Measurements from ENCODE around the gene MAN1C1. TPM values are rescaled to one million over a fixed set of nuclear protein-coding genes. Genes with fewer than 3 reads are reported as not detected.

MAN1C1 gene
- total RNA-seq, 1 donor from 2014 or later, result 6.8 TPM

DNA sequence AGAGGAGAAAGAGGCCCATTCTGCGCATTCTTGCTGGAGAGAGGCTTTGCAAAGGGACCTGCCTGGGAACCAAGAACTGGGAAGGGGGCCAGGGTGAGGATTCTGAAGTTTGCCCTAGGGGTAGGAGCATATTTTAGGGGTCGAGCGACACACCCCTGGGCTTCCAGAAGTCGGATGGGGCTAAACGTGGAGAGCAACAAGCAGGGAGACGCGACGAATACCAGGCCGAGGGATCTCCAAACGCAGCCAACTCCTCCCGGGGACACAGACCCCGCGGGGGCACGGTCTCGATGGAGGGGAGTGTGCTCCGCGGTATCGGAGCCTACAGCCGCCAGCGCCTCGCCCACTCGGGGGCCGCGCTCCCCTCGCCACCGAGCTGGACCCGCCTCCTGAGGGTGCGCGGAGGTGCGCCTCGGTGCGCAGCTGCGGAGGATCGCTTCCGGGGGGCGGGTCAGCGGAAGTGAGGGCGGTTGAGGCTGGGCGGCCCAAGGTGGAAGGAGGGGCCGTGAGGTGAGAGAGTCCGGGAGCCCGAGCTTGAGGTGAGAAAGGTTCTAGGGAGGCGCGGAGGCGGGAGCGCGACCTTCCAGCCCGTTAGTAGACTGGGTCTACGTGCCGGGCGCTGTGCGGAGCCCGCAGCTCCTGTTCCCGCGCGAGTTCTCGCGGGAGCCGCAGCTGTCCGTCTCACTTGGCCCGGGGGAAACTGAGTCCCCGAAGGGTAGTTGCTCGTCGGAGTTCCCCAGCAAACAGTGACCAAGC is 203.1 kb downstream of the MAN1C1 start, which contains the start of gene MTFR1L:
TSS of gene MTFR1L (plus strand) at position 464 of the 756 bp plus-strand sequence. CDS start 3,151 bp downstream, outside the sequence.
- peaks cover 25% of the 10 kb centered on the region for H3K79me2 ChIP-seq (ENCODE audit: low read depth)
- Mint-ChIP-seq H3K4me3 (peak within 1 kb of the TSS; percentile 99), H3K9me3 (no peaks in the 10 kb centered on the region), H3K36me3 (peaks cover 7% of the 10 kb centered on the region), H3K4me1 (peaks cover 29% of the 10 kb centered on the region), H3K27me3 (ENCODE audit: insufficient read depth, low read depth) (peaks cover 11% of the 10 kb centered on the region), H3K27ac (peak within 1 kb of the TSS; percentile 97)
- peaks cover 18% of the 10 kb centered on the region for H4K20me1 ChIP-seq (ENCODE audit: low read depth)
- peak within 1 kb of the TSS; percentile 75 for H3K4me3 ChIP-seq
- H3F3A ChIP-seq (ENCODE audit: low read depth), result peaks cover 25% of the 10 kb centered on the region
- H3K4me2 ChIP-seq, result peak within 1 kb of the TSS; percentile 88
- H3K4me1 ChIP-seq, result peaks cover 10% of the 10 kb centered on the region
- H3K36me3 ChIP-seq, result no peaks in the 10 kb centered on the region
- no peak within 1 kb of the TSS for H3K27ac ChIP-seq
- peak within 1 kb of the TSS; percentile 43 for H3K9ac ChIP-seq
- no peaks in the 10 kb centered on the region for H3K9me3 ChIP-seq (ENCODE audit: low read depth)
- peak within 1 kb of the TSS; percentile 72 for H2AFZ ChIP-seq (replicated peaks)
- peaks cover 5% of the 10 kb centered on the region for H3K27me3 ChIP-seq
- peak; percentile 86 for DNase-seq (ENCODE audit: low spot score)
- TF ChIP-seq, protein P1, sequence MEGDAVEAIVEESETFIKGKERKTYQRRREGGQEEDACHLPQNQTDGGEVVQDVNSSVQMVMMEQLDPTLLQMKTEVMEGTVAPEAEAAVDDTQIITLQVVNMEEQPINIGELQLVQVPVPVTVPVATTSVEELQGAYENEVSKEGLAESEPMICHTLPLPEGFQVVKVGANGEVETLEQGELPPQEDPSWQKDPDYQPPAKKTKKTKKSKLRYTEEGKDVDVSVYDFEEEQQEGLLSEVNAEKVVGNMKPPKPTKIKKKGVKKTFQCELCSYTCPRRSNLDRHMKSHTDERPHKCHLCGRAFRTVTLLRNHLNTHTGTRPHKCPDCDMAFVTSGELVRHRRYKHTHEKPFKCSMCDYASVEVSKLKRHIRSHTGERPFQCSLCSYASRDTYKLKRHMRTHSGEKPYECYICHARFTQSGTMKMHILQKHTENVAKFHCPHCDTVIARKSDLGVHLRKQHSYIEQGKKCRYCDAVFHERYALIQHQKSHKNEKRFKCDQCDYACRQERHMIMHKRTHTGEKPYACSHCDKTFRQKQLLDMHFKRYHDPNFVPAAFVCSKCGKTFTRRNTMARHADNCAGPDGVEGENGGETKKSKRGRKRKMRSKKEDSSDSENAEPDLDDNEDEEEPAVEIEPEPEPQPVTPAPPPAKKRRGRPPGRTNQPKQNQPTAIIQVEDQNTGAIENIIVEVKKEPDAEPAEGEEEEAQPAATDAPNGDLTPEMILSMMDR (IDR thresholded peaks at IDR 0.05), result no peak
- TF ChIP-seq EZH2 (IDR thresholded peaks at IDR 0.05) (no peak), EZH2phosphoT487 (IDR thresholded peaks at IDR 0.05) (no peak)

DNA sequence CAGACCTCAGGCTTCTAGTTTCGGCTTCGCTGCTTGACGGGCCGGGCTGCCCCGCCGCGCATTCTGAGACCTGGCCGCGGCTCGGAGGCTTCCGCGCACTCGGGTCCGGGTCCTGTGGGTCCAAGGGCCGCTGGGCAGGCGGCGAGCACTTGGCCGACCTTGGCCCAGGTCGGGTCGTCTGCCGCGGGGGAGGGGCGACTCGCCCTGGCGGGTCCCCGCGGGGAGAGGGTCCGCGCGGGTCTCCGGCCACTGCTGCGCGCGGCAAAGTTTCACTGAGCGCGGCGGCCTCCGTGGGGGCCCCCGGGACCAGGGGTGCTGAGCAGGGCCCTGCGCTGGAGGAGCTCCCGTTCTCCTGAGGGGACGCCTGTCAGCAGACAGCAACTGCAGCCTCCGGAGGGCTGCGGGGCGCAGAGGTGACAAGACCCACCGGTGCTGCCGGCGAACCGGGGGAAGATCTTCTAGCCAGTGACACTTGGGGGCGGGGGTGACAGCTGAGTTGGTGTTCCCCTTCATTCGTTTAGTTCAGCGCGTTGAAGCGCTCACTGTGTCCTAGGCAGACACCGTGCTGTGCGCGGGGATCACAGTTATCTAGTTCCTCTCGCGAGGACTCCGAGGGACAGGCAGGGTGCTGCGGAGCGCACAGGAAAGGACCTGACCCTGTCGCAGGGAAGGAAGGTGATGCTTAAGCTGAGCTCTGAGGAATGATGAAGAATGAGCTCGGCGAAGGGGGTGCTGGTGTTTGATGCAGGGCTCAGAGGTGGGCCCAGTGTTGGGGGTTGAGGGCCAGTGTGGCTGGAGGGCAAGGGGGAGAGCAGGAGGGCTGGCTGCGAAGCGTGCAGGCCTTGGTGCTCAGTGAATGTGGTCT is 203.9 kb downstream of the MAN1C1 start:
- peaks cover 11% of the 10 kb centered on the region for H3K27me3 Mint-ChIP-seq (ENCODE audit: insufficient read depth, low read depth)
- H3K36me3 ChIP-seq, result no peaks in the 10 kb centered on the region
- H3K4me1 ChIP-seq, result peaks cover 10% of the 10 kb centered on the region
- H3K4me2 ChIP-seq, result peak overlapping the region; percentile 88
- peak overlapping the region; percentile 72 for H2AFZ ChIP-seq (replicated peaks)
- H3K79me2 ChIP-seq (ENCODE audit: low read depth), result peaks cover 25% of the 10 kb centered on the region
- peak overlapping the region; percentile 43 for H3K9ac ChIP-seq
- H3K27ac Mint-ChIP-seq, result peak overlapping the region; percentile 85
- no peaks in the 10 kb centered on the region for H3K9me3 Mint-ChIP-seq
- TF ChIP-seq EZH2phosphoT487 (IDR thresholded peaks at IDR 0.05) (no peak), EZH2 (IDR thresholded peaks at IDR 0.05) (no peak)
- TF ChIP-seq, protein P1 (IDR thresholded peaks at IDR 0.05), result no peak
- H3K4me1 Mint-ChIP-seq, result peaks cover 29% of the 10 kb centered on the region
- peaks cover 25% of the 10 kb centered on the region for H3F3A ChIP-seq (ENCODE audit: low read depth)
- peaks cover 18% of the 10 kb centered on the region for H4K20me1 ChIP-seq (ENCODE audit: low read depth)
- peaks cover 2% of the 10 kb centered on the region for H3K36me3 Mint-ChIP-seq
- peak overlapping the region; percentile 99 for H3K4me3 Mint-ChIP-seq
- no peak overlapping the region for H3K27ac ChIP-seq
- H3K4me3 ChIP-seq, result peak overlapping the region; percentile 75
- H3K9me3 ChIP-seq (ENCODE audit: low read depth), result no peaks in the 10 kb centered on the region
- peaks cover 5% of the 10 kb centered on the region for H3K27me3 ChIP-seq
- DNase-seq (ENCODE audit: low spot score), result peak; percentile 76

DNA sequence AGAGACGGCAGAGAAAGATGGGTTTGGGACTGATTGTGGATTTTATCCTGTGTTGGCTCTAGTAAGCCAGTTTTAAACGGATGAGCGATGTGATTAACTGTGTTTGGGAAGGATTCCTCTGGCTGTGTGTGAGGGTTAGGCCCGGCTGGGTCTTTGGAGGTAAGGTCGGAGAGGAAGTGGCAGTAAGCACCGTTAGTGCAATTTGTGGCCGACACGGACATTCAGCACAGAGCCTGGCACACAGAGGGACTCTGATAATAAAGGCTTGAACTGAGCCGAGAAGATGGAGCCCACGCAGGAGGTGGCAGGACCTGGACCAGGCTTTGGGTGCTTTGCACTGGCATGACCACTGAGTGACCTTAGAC is 204.5 kb downstream of the MAN1C1 start:
- no peak overlapping the region for H3K27ac ChIP-seq
- H3K4me1 ChIP-seq, result peaks cover 10% of the 10 kb centered on the region
- peak overlapping the region; percentile 75 for H3K4me3 ChIP-seq
- peak overlapping the region; percentile 95 for H3K4me3 Mint-ChIP-seq
- no peaks in the 10 kb centered on the region for H3K9me3 Mint-ChIP-seq
- H3K9me3 ChIP-seq (ENCODE audit: low read depth), result no peaks in the 10 kb centered on the region
- H3K79me2 ChIP-seq (ENCODE audit: low read depth), result peaks cover 25% of the 10 kb centered on the region
- peaks cover 18% of the 10 kb centered on the region for H4K20me1 ChIP-seq (ENCODE audit: low read depth)
- H3K4me1 Mint-ChIP-seq, result peaks cover 29% of the 10 kb centered on the region
- DNase-seq (ENCODE audit: low spot score), result no peak
- TF ChIP-seq EZH2phosphoT487 (IDR thresholded peaks at IDR 0.05) (no peak), EZH2 (IDR thresholded peaks at IDR 0.05) (no peak)
- TF ChIP-seq, protein P1 (IDR thresholded peaks at IDR 0.05), result no peak
- peaks cover 5% of the 10 kb centered on the region for H3K27me3 ChIP-seq
- no peak overlapping the region for H2AFZ ChIP-seq (replicated peaks)
- H3F3A ChIP-seq (ENCODE audit: low read depth), result peaks cover 25% of the 10 kb centered on the region
- H3K36me3 Mint-ChIP-seq, result peaks cover 2% of the 10 kb centered on the region
- H3K27ac Mint-ChIP-seq, result peak overlapping the region; percentile 85
- H3K27me3 Mint-ChIP-seq (ENCODE audit: insufficient read depth, low read depth), result peaks cover 11% of the 10 kb centered on the region
- H3K36me3 ChIP-seq, result no peaks in the 10 kb centered on the region
- H3K4me2 ChIP-seq, result peak overlapping the region; percentile 88
- H3K9ac ChIP-seq, result no peak overlapping the region

Measured in neural progenitor cell (in vitro differentiated cells).